Natural killer cell (primary cell): ENCODE data around the gene MCEE. TPM values are rescaled to one million over a fixed set of nuclear protein-coding genes. Genes with fewer than 3 reads are reported as not detected.

Source experiments
- ATAC-seq, 3 donors: fragments of 150-1000 bp in 2 of 3; fragments of 200-7000 bp in 1 of 3; cut with Tn5 transposase; 1 replicate in 1 of 3; 2 replicates in 2 of 3; pipeline ENCODE4 v1.10.0; 2021; ENCODE audit warnings: mild to moderate bottlenecking in 2 of 3, moderate library complexity in 2 of 3
- DNase-seq, 2 donors: peaks; one replicate each; pipeline versions ENCODE4 v3.0.0 to v3.0.0-alpha.2; 2013 to 2021; ENCODE audit warnings: mixed read lengths in 1 of 2
- H3K27ac ChIP-seq: one replicate; pipeline ENCODE4 v1.5.1; 2013; ENCODE audit warnings: mild to moderate bottlenecking, low read length
- H3K27me3 ChIP-seq: one replicate; pipeline ENCODE4 v1.6.1; 2013; ENCODE audit warnings: low read length; ENCODE audit not compliant: control insufficient read depth, insufficient read depth
- H3K36me3 ChIP-seq: one replicate; pipeline ENCODE4 v1.6.1; 2013; ENCODE audit warnings: low read length; ENCODE audit not compliant: control insufficient read depth, insufficient read depth
- H3K4me1 ChIP-seq: one replicate; pipeline ENCODE4 v1.6.1; 2013; ENCODE audit warnings: low read length; ENCODE audit not compliant: control insufficient read depth, insufficient read depth
- H3K4me3 ChIP-seq: one replicate; pipeline ENCODE4 v1.5.1; 2013; ENCODE audit warnings: low read length
- H3K9me3 ChIP-seq: one replicate; pipeline ENCODE4 v1.6.1; 2013; ENCODE audit warnings: low read length; ENCODE audit not compliant: control insufficient read depth, insufficient read depth
- H3K27ac Mint-ChIP-seq, 2 donors: one replicate each; pipeline ENCODE4 v1.8.0; 2022; ENCODE audit warnings: mild to moderate bottlenecking in 2 of 2, mixed read lengths in 2 of 2, moderate library complexity in 1 of 2
- H3K27me3 Mint-ChIP-seq, 2 donors: one replicate each; pipeline ENCODE4 v1.8.0; 2022; ENCODE audit warnings: low read depth in 2 of 2, mixed read lengths in 2 of 2
- H3K36me3 Mint-ChIP-seq: one replicate; pipeline ENCODE4 v1.8.0; 2022; ENCODE audit warnings: mixed read lengths
- H3K4me1 Mint-ChIP-seq, 2 donors: one replicate each; pipeline ENCODE4 v1.8.0; 2022; ENCODE audit warnings: mixed read lengths in 2 of 2
- H3K4me3 Mint-ChIP-seq: one replicate; pipeline ENCODE4 v1.8.0; 2022; ENCODE audit warnings: mild to moderate bottlenecking, moderate library complexity, mixed read lengths
- H3K9me3 Mint-ChIP-seq, 2 donors: one replicate each; pipeline ENCODE4 v1.8.0; 2022; ENCODE audit warnings: mixed read lengths in 2 of 2
- CTCF ChIP-seq: fragments of 200-600 bp; IDR thresholded peaks from one replicate; pipeline ENCODE4 v1.8.0; 2022; ENCODE audit warnings: antibody characterized with exemption
- WGBS: methylation state at CpG from one replicate; pipeline ENCODE4 v1.1.7; 2013; ENCODE audit warnings: missing lambda C conversion rate; ENCODE audit not compliant: insufficient coverage; 5-methylcytosine and 5-hydroxymethylcytosine counted together
- intact Hi-C: fragments of 100-400 bp; cut with micrococcal nuclease; formaldehyde crosslinking; loops from one replicate; pipeline ENCODE4 v1.14.2; 2022
- total RNA-seq, 4 donors: library from RNA; stranded (reverse); fragments of 120-200 nt in 1 of 4; gene quantifications; one replicate each; pipeline versions ENCODE4 v1.2.3 to v1.2.4, GENCODE V29; 2013 to 2022

Gene MCEE
- total RNA-seq, 3 donors from 2014 or later (not counting 1 experiment from before 2014, with no cell fraction given): 8.4 to 10.4 (median 8.7) TPM

- DNase-seq (no peak), ATAC-seq (no peak)
- no peak overlapping the region for H3K27ac Mint-ChIP-seq
Measured at GRCh38 chr2:71103809-71104208, 26.2 kb downstream of the MCEE start.

DNA sequence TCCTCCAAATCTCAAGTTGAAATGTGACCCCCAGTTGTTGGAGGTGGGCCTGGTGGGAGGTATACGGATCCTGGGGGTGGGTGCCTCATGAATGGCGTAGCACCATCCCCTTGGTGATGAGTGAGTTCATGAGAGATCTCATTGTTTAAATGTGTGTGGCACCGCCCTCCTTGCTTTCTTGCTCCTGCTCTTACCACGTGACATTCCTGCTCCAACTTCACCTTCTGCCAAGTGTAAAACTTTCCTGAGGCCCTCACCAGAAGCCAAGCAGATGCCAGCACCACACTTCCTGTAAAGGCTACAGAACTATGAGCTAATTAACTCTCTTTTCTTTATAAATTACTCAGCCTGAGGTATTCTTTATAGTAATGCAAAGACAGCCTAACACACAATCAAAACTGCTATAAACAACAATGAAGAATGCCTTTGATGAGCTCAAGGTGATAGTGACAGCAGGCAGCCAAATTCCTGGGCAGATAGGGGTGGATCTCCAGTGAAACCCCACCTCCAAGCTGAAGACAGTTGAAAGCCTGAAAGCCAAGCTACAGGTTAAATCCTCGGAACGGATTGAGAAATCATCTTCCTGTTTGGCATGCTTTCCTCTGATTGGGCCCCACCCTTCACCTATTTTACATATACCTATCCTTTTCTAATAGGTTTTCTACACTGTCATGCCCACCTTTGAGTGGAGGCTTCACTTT is 26.9 kb downstream of the MCEE start:
- no peak overlapping the region for H3K4me3 Mint-ChIP-seq
- intact Hi-C loops: no loop called here

More at GRCh38 chr2:71103809-71104208, 26.2 kb downstream of the MCEE start:
- H3K4me1 Mint-ChIP-seq: no peaks in the 10 kb centered on the region
- no peak overlapping the region for H3K4me3 ChIP-seq
- no peak overlapping the region for H3K4me3 Mint-ChIP-seq
- peaks cover 7 to 10% of the 10 kb centered on the region in 2 donors for H3K27me3 Mint-ChIP-seq
- no peak for TF ChIP-seq CTCF
- no peaks in the 10 kb centered on the region for H3K27me3 ChIP-seq
- intact Hi-C loops: no loop called here
- H3K9me3 Mint-ChIP-seq: no peaks in the 10 kb centered on the region
- no peaks in the 10 kb centered on the region for H3K9me3 ChIP-seq
- H3K27ac ChIP-seq: no peak overlapping the region
- no peaks in the 10 kb centered on the region for H3K36me3 Mint-ChIP-seq
- peaks cover under 1% of the 10 kb centered on the region for H3K36me3 ChIP-seq
- no peaks in the 10 kb centered on the region for H3K4me1 ChIP-seq
- WGBS: 94% methylated on average over 5 of the region's 5 CpGs

DNA sequence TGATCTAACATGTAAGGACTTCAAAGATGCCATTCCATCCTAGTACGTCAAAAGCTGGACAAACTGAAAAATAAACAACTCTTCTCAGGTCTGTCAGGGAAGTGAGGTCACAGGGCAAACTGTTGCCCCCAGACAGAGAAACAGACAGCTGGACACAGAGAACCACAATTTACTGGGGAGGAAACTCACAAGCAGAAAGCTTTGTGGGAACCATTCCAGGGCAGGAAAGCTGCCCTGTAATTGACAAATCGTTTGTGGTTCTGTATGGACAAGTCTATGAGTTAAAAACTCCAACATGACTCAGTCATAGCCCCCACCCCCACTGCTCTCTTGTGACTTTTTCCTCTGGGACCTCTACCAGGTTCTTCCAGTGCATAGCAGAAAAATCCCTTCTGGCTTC is 28.4 kb downstream of the MCEE start:
- no peaks in the 10 kb centered on the region for H3K4me1 ChIP-seq
- WGBS: 43% methylated on average over 2 of the region's 2 CpGs
- no peak for TF ChIP-seq CTCF
- no peaks in the 10 kb centered on the region for H3K9me3 Mint-ChIP-seq
- intact Hi-C loops: no loop called here
- H3K27me3 Mint-ChIP-seq: peaks cover 7 to 10% of the 10 kb centered on the region in 2 donors
- no peak overlapping the region for H3K4me3 ChIP-seq
- no peaks in the 10 kb centered on the region for H3K36me3 Mint-ChIP-seq
- H3K9me3 ChIP-seq: no peaks in the 10 kb centered on the region
- no peak overlapping the region for H3K27ac ChIP-seq
- ATAC-seq (no peak), DNase-seq (no peak)
- H3K4me1 Mint-ChIP-seq: no peaks in the 10 kb centered on the region
- no peak overlapping the region for H3K4me3 Mint-ChIP-seq
- H3K36me3 ChIP-seq: no peaks in the 10 kb centered on the region
- H3K27me3 ChIP-seq: no peaks in the 10 kb centered on the region
- H3K27ac Mint-ChIP-seq: no peak overlapping the region

More for the DNA sequence above, 26.9 kb downstream of the MCEE start:
- Mint-ChIP-seq H3K27ac (no peak overlapping the region), H3K27me3 (peaks cover 7 to 10% of the 10 kb centered on the region in 2 donors), H3K4me1 (no peaks in the 10 kb centered on the region), H3K36me3 (no peaks in the 10 kb centered on the region), H3K9me3 (no peaks in the 10 kb centered on the region)
- H3K27ac ChIP-seq: no peak overlapping the region
- WGBS: 72% methylated on average over 5 of the region's 6 CpGs
- no peaks in the 10 kb centered on the region for H3K9me3 ChIP-seq
- DNase-seq: no peak
- H3K4me3 ChIP-seq: no peak overlapping the region
- ATAC-seq: no peak
- H3K4me1 ChIP-seq: no peaks in the 10 kb centered on the region
- TF ChIP-seq CTCF: no peak
- H3K27me3 ChIP-seq: no peaks in the 10 kb centered on the region
- H3K36me3 ChIP-seq: no peaks in the 10 kb centered on the region
